ENCODE results near the gene TREML1.

The TREML1 gene

GRCh38 chr6:41100871-41101287, 53.3 kb downstream of the TREML1 start:
- Histone ChIP-seq H3K4me1 (ENCODE audit: control extremely low read depth in 1 of 4, control insufficient read depth in 4 of 4, insufficient read depth in 4 of 4, low read length in 3 of 4) (no peaks in the 10 kb centered on the region), H3K36me3 (ENCODE audit: control insufficient read depth in 4 of 4, insufficient read depth in 4 of 4, low read length in 3 of 4) (peaks cover 11 to 59% (median 34%) of the 10 kb centered on the region in 4 experiments), H3K27me3 (replicated peaks in 2 of 5; ENCODE audit: control insufficient read depth in 4 of 5, insufficient read depth in 5 of 5, low read length in 4 of 5) (no peaks in the 10 kb centered on the region), H3K4me3 (ENCODE audit: control insufficient read depth in 1 of 7, extremely low read depth in 1 of 7, insufficient read depth in 4 of 7, low read depth in 2 of 7, low read length in 6 of 7) (no peak overlapping the region), H3K27ac (ENCODE audit: insufficient read depth in 1 of 2, low read depth in 1 of 2, low read length in 2 of 2, poor library complexity in 1 of 2, severe bottlenecking in 2 of 2) (no peak overlapping the region), H3K9me3 (ENCODE audit: control extremely low read depth in 1 of 5, control insufficient read depth in 4 of 5, insufficient read depth in 2 of 5, low read depth in 1 of 5, low read length in 4 of 5) (no peaks in the 10 kb centered on the region)
- ChIA-PET CTCF (interaction anchor here (1.0 to 5.2 kb wide), 6 partner anchors 7 to 233 kb away, joined by 3 to 33 read pairs (median 3); no protein-coding TSS in a partner anchor), POLR2A (no interaction called here)
- WGBS (ENCODE audit: insufficient coverage): 92% methylated on average over 42 of the region's 42 CpGs
- no peak for DNase-seq

Measured in common myeloid progenitor, CD34-positive (primary cell).